PC-3 (cell line): ENCODE measurements around the gene CR1. TPM values are rescaled to one million over a fixed set of nuclear protein-coding genes. Genes with fewer than 3 reads are reported as not detected.
"Not testable (repeated sequence)": the region's sequence is repeated elsewhere in the genome, so short reads cannot be mapped to it uniquely, and the experiment has no call there.

Source experiments
- ATAC-seq: fragments of 200-7000 bp; cut with Tn5 transposase; 2 replicates; pipeline ENCODE4 v1.9.1; 2020; ENCODE audit warnings: mild to moderate bottlenecking, moderate library complexity
- BruUV-seq: library from RNA; stranded (reverse); fragments of 400-500 nt; replicated peaks from 2 replicates; lab custom pipeline; 2021; lab: Mats Ljungman, UMichigan
- CTCF ChIA-PET: fragments of 300-600 bp; sonication (Branson Sonifier 250); formaldehyde crosslinking; loops from one replicate; lab custom pipeline; 2022; ENCODE audit warnings: antibody characterized with exemption; lab: Charles Lee
- POLR2A ChIA-PET: fragments of 300-600 bp; sonication (Branson Sonifier 250); formaldehyde crosslinking; loops from one replicate; lab custom pipeline; 2022; ENCODE audit warnings: antibody characterized with exemption; ENCODE audit not compliant: unreplicated experiment; lab: Charles Lee
- DNase-seq: peaks from one replicate; pipeline ENCODE4 v3.0.0-alpha.2; 2015
- H2AFZ ChIP-seq: fragments of 300-600 bp; sonication (generic); 2 replicates; pipeline ENCODE4 v1.6.0; 2016; ENCODE audit warnings: antibody characterized with exemption, low read length
- H3F3A ChIP-seq: fragments of 300-600 bp; sonication (generic); one replicate; pipeline ENCODE4 v1.6.0; 2017; ENCODE audit warnings: antibody characterized with exemption, low read length, control low read depth, mild to moderate bottlenecking; ENCODE audit not compliant: unreplicated experiment
- H3K27ac ChIP-seq: fragments of 300-600 bp; sonication (generic); 2 replicates; pipeline ENCODE4 v1.5.1; 2016; ENCODE audit warnings: mild to moderate bottlenecking, low read length
- H3K27me3 ChIP-seq: fragments of 300-600 bp; sonication (generic); 2 replicates; pipeline ENCODE4 v1.6.1; 2016; ENCODE audit warnings: low read length, mixed read lengths
- H3K36me3 ChIP-seq: fragments of 300-600 bp; sonication (generic); 2 replicates; pipeline ENCODE4 v1.6.1; 2016; ENCODE audit warnings: low read depth, mixed run types, low read length, mixed read lengths
- H3K4me1 ChIP-seq: fragments of 300-600 bp; sonication (generic); 2 replicates; pipeline ENCODE4 v1.5.1; 2016; ENCODE audit warnings: low read length; ENCODE audit not compliant: insufficient read depth
- H3K4me2 ChIP-seq: fragments of 300-600 bp; sonication (generic); 2 replicates; pipeline ENCODE4 v1.6.0; 2016; ENCODE audit warnings: low read length
- H3K4me3 ChIP-seq: fragments of 300-600 bp; sonication (generic); 2 replicates; pipeline ENCODE4 v1.5.1; 2016; ENCODE audit warnings: mild to moderate bottlenecking, low read length, mixed read lengths
- H3K79me2 ChIP-seq: fragments of 300-600 bp; sonication (generic); 2 replicates; pipeline ENCODE4 v1.6.1; 2017; ENCODE audit warnings: low read length, mixed read lengths
- H3K9ac ChIP-seq: fragments of 300-600 bp; sonication (generic); 2 replicates; pipeline ENCODE4 v1.6.0; 2016; ENCODE audit warnings: mild to moderate bottlenecking, low read length
- H3K9me2 ChIP-seq: fragments of 300-600 bp; sonication (generic); replicated peaks from 2 replicates; pipeline ENCODE4 v1.6.1; 2016; ENCODE audit warnings: mixed run types, low read length, mixed read lengths
- H3K9me3 ChIP-seq: fragments of 300-600 bp; sonication (generic); 2 replicates; pipeline ENCODE4 v1.6.1; 2016; ENCODE audit warnings: low read length, mixed read lengths
- H4K20me1 ChIP-seq: fragments of 300-600 bp; sonication (generic); 2 replicates; pipeline ENCODE4 v1.6.1; 2016; ENCODE audit warnings: low read length, mixed read lengths
- EZH2phosphoT487 ChIP-seq: fragments of 300-600 bp; sonication (generic); IDR thresholded peaks from 2 replicates; pipeline ENCODE4 v1.6.1; 2018; ENCODE audit warnings: mild to moderate bottlenecking, antibody characterized with exemption, low read length, borderline replicate concordance
- intact Hi-C: fragments of 100-400 bp; cut with micrococcal nuclease; formaldehyde crosslinking; loops from 2 replicates; pipeline ENCODE4 v1.9.0; 2023
- total RNA-seq: library from RNA; depleted of rRNA; stranded (reverse); fragments of >200 nt; gene quantifications from 2 replicates; pipeline ENCODE4 v1.2.3, GENCODE V29; 2014
- TF ChIP-seq, protein P1 (sequence below): fragments of 300-600 bp; sonication (generic); conservative IDR thresholded peaks from 2 replicates; pipeline ENCODE4 v1.5.1; 2017; ENCODE audit warnings: antibody characterized with exemption, low read depth, mild to moderate bottlenecking, low read length

The CR1 gene
- total RNA-seq, 1 experiment from 2014 or later = not detected

DNA sequence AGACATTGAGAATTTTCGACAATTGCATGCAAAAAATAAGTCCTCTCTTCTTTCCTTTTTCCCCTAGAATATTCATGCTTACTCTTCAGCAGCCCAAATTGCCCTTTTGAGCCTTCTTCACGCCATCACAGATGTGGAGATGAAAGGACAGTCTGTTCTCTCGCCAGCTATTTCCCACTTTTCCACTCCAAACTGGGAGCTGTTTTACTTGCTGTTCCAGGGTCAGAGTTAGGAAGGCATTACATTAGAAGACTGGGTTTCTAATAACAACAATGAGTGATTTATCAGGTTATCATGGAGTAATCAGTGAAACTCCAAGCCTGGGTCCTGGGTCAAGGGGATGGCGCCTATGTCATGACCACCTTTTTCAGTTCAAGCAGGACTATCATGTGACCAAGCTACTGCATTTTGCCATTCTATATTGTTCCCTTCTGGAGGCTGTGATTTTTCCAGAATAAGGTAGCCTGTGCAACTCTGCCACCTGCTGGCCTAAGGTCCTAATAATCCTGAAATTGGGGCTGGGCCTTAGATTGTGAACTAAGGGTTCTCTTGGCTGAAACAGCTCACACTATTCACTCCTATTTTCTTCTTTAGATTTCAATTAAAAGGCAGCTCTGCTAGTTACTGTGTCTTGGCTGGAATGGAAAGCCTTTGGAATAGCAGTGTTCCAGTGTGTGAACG is 50.9 kb downstream of the CR1 start:
- H3K4me2 ChIP-seq, BruUV-seq, H3K36me3 ChIP-seq, H3K4me3 ChIP-seq, H4K20me1 ChIP-seq, H3F3A ChIP-seq, H3K9me2 ChIP-seq, intact Hi-C loops, POLR2A ChIA-PET, H3K9ac ChIP-seq, H3K79me2 ChIP-seq, H3K27me3 ChIP-seq, H3K27ac ChIP-seq, CTCF ChIA-PET, H2AFZ ChIP-seq, H3K9me3 ChIP-seq, H3K4me1 ChIP-seq, DNase-seq: not testable (repeated sequence)
- peak; percentile 99 for ATAC-seq

DNA sequence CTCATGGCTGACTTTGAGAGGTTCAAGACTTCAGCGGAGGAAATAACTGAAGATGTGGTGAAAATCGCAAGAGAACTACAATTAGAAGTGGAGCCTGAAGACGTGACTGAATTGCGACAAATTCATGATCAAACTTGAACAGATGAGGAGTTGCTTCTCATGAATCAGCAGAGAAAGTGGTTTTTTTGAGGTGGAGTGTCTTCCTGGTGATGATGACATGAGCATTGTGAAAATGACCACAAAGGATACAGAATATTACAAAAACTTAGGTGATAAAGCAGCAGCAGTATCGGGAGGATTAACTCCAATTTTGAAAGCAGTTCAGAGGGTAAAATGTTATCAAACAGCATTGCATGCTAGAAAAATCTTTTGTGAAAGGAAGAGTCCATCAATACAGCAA is 58.9 kb downstream of the CR1 start:
- H3K4me3 ChIP-seq, H3K4me2 ChIP-seq, CTCF ChIA-PET, H3K27ac ChIP-seq, DNase-seq, H3K36me3 ChIP-seq, POLR2A ChIA-PET, ATAC-seq, intact Hi-C loops, H3K9me3 ChIP-seq, H3K4me1 ChIP-seq, BruUV-seq, H3K9me2 ChIP-seq, H2AFZ ChIP-seq, H3K9ac ChIP-seq, H3F3A ChIP-seq, H3K27me3 ChIP-seq, H3K79me2 ChIP-seq, H4K20me1 ChIP-seq: not testable (repeated sequence)

DNA sequence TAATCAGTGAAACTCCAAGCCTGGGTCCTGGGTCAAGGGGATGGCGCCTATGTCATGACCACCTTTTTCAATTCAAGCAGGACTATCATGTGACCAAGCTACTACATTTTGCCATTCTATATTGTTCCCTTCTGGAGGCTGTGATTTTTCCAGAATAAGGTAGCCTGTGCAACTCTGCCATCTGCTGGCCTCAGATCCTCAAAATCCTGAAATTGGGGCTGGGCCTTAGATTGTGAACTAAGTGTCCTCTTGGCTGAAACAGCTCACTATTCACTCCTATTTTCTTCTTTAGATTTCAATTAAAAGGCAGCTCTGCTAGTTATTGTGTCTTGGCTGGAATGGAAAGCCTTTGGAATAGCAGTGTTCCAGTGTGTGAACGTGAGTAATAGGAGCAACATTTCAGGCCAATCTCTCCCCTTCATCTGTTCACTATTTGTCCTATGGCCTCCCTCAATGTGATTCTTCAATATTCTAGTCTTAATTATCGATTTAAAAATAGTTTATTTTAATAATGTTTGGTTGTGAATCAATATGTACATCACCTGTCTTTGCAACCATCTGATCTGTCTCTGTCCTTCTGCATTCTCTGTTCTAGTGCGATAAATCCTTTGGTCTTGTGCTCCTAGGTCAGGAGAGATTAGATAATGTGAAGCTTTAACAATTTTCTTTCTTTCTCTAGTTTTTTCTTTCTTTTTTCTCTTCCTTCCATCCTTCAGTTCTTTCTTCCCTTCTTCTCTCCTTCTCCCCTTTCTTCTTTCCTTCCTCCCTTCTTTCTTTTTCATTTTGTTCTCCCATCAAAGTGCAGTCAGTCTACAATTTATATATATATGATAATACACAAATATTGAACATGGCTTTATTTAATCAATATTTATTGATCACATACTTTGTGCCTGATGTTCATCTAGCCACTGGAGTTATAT is 69.8 kb downstream of the CR1 start:
- H3K4me1 ChIP-seq = no peaks in the 10 kb centered on the region
- peak; percentile 97 for ATAC-seq
- H3K27me3 ChIP-seq = peaks cover 13% of the 10 kb centered on the region; the same call in 1 of the 2 replicates
- DNase-seq = peak; percentile 76
- no peaks in the 10 kb centered on the region for H3F3A ChIP-seq
- no peak overlapping the region for H3K4me3 ChIP-seq
- no peaks in the 10 kb centered on the region for H4K20me1 ChIP-seq
- no peaks in the 10 kb centered on the region for H3K79me2 ChIP-seq
- ChIA-PET POLR2A (no interaction called here), CTCF (interaction anchor here (0.7 to 1.0 kb wide), 3 partner anchors 67 to 133 kb away, joined by 3 to 11 read pairs (median 7); no protein-coding TSS in a partner anchor)
- H3K4me2 ChIP-seq = no peak overlapping the region
- no peak overlapping the region for H3K9ac ChIP-seq
- H2AFZ ChIP-seq = no peak overlapping the region
- BruUV-seq = no TSS peak
- no peak overlapping the region for H3K27ac ChIP-seq
- TF ChIP-seq EZH2phosphoT487 = no peak
- TF ChIP-seq, protein P1, sequence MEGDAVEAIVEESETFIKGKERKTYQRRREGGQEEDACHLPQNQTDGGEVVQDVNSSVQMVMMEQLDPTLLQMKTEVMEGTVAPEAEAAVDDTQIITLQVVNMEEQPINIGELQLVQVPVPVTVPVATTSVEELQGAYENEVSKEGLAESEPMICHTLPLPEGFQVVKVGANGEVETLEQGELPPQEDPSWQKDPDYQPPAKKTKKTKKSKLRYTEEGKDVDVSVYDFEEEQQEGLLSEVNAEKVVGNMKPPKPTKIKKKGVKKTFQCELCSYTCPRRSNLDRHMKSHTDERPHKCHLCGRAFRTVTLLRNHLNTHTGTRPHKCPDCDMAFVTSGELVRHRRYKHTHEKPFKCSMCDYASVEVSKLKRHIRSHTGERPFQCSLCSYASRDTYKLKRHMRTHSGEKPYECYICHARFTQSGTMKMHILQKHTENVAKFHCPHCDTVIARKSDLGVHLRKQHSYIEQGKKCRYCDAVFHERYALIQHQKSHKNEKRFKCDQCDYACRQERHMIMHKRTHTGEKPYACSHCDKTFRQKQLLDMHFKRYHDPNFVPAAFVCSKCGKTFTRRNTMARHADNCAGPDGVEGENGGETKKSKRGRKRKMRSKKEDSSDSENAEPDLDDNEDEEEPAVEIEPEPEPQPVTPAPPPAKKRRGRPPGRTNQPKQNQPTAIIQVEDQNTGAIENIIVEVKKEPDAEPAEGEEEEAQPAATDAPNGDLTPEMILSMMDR = peak; percentile 65
- intact Hi-C loops = no loop called here
- no peaks in the 10 kb centered on the region for H3K9me2 ChIP-seq
- H3K36me3 ChIP-seq = no peaks in the 10 kb centered on the region
- H3K9me3 ChIP-seq = no peaks in the 10 kb centered on the region

DNA sequence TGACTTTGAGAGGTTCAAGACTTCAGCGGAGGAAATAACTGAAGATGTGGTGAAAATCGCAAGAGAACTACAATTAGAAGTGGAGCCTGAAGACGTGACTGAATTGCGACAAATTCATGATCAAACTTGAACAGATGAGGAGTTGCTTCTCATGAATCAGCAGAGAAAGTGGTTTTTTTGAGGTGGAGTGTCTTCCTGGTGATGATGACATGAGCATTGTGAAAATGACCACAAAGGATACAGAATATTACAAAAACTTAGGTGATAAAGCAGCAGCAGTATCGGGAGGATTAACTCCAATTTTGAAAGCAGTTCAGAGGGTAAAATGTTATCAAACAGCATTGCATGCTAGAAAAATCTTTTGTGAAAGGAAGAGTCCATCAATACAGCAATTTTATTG is 76.0 kb downstream of the CR1 start:
- not testable (repeated sequence) for BruUV-seq

DNA sequence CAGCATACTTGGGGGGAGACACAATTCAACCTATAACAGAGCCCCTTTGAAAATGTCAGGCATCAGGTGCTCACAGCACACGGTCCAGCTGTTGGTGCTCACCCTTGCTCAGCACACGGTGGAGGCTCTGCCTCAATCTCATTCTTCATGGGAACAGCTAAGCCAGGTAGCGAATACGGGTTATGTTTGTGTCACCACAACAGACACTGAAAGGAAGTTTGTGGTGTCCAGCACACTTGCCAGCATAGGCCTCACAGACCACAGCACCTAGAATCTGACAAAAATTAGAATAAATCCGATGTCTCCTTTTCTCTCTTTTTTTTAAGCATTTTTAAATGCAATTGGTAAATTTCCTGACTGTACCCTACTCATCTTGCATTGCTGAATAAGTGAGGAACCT is 77.1 kb downstream of the CR1 start:
- H3K4me2 ChIP-seq, H3K9me2 ChIP-seq, DNase-seq, H3K27me3 ChIP-seq, H3K79me2 ChIP-seq, H3K4me1 ChIP-seq, BruUV-seq, H3F3A ChIP-seq, intact Hi-C loops, POLR2A ChIA-PET, H3K9me3 ChIP-seq, H3K4me3 ChIP-seq, H3K36me3 ChIP-seq, CTCF ChIA-PET, H4K20me1 ChIP-seq, H2AFZ ChIP-seq, ATAC-seq, H3K9ac ChIP-seq, H3K27ac ChIP-seq: not testable (repeated sequence)

More for the DNA sequence above, 76.0 kb downstream of the CR1 start:
- H3K27ac ChIP-seq, H4K20me1 ChIP-seq, H3K4me3 ChIP-seq, H3K36me3 ChIP-seq, intact Hi-C loops, POLR2A ChIA-PET, H3K9me3 ChIP-seq, H3K9ac ChIP-seq, H3K79me2 ChIP-seq, CTCF ChIA-PET, H3K9me2 ChIP-seq, DNase-seq, H3K4me2 ChIP-seq, H3F3A ChIP-seq, H2AFZ ChIP-seq, ATAC-seq, H3K4me1 ChIP-seq, H3K27me3 ChIP-seq: not testable (repeated sequence)
